H9 (cell line): ENCODE results near the gene CP. TPM values are rescaled to one million over a fixed set of nuclear protein-coding genes. Genes with fewer than 3 reads are reported as not detected.

Source experiments
- DNase-seq: peaks from one replicate; pipeline ENCODE4 v3.0.0-alpha.2; 2017
- H2AFZ ChIP-seq: one replicate; pipeline ENCODE4 v1.6.1; 2013; ENCODE audit warnings: mild to moderate bottlenecking, low read length, control low read depth, moderate library complexity
- H2AK5ac ChIP-seq: 2 replicates; pipeline ENCODE4 v1.6.1; 2013; ENCODE audit warnings: low read length, control low read depth, mixed read lengths; ENCODE audit not compliant: insufficient read length
- H2BK120ac ChIP-seq: one replicate; pipeline ENCODE4 v1.6.1; 2013; ENCODE audit warnings: low read depth, mild to moderate bottlenecking, low read length, control low read depth, inconsistent platforms; ENCODE audit not compliant: poor library complexity, severe bottlenecking
- H2BK12ac ChIP-seq: 2 replicates; pipeline ENCODE4 v1.6.1; 2013; ENCODE audit warnings: low read length, control low read depth, mixed read lengths, low read depth; ENCODE audit not compliant: insufficient read length
- H2BK15ac ChIP-seq: 2 replicates; pipeline ENCODE4 v1.6.1; 2013; ENCODE audit warnings: low read depth, low read length, control low read depth
- H2BK20ac ChIP-seq: one replicate; pipeline ENCODE4 v1.6.1; 2013; ENCODE audit warnings: low read depth, mild to moderate bottlenecking, low read length, control low read depth, inconsistent platforms; ENCODE audit not compliant: poor library complexity, severe bottlenecking
- H2BK5ac ChIP-seq: 2 replicates; pipeline ENCODE4 v1.6.1; 2013; ENCODE audit warnings: low read length, control low read depth, mixed read lengths; ENCODE audit not compliant: insufficient read length
- H3K14ac ChIP-seq: 2 replicates; pipeline ENCODE4 v1.6.1; 2013; ENCODE audit warnings: low read length, control low read depth; ENCODE audit not compliant: insufficient read depth
- H3K18ac ChIP-seq: 2 replicates; pipeline ENCODE4 v1.6.1; 2013; ENCODE audit warnings: low read depth, mild to moderate bottlenecking, mixed read lengths, low read length, control low read depth; ENCODE audit not compliant: insufficient read length
- H3K23ac ChIP-seq: 2 replicates; pipeline ENCODE4 v1.6.1; 2013; ENCODE audit warnings: low read length, control low read depth, mixed read lengths, low read depth; ENCODE audit not compliant: insufficient read length
- H3K23me2 ChIP-seq: 2 replicates; pipeline ENCODE4 v1.6.1; 2013; ENCODE audit warnings: low read depth, mild to moderate bottlenecking, mixed read lengths, low read length, control low read depth; ENCODE audit not compliant: insufficient read length, poor library complexity, severe bottlenecking
- H3K27ac ChIP-seq: 2 replicates; pipeline ENCODE4 v1.5.1; 2013; ENCODE audit warnings: low read length, control low read depth, mixed read lengths, low read depth; ENCODE audit not compliant: insufficient read length
- H3K27me3 ChIP-seq: 2 replicates; pipeline ENCODE4 v1.6.1; 2013; ENCODE audit warnings: low read length, control low read depth, inconsistent platforms; ENCODE audit not compliant: insufficient read depth
- H3K4ac ChIP-seq: 2 replicates; pipeline ENCODE4 v1.6.1; 2013; ENCODE audit warnings: low read depth, mild to moderate bottlenecking, control low read depth, inconsistent platforms, low read length, moderate library complexity
- H3K4me1 ChIP-seq: 2 replicates; pipeline ENCODE4 v1.6.1; 2013; ENCODE audit warnings: low read length, control low read depth, inconsistent platforms; ENCODE audit not compliant: insufficient read depth
- H3K4me2 ChIP-seq: 2 replicates; pipeline ENCODE4 v1.6.1; 2013; ENCODE audit warnings: low read length, control low read depth, mixed read lengths; ENCODE audit not compliant: insufficient read length, insufficient read depth
- H3K56ac ChIP-seq: 2 replicates; pipeline ENCODE4 v1.6.1; 2013; ENCODE audit warnings: low read depth, mild to moderate bottlenecking, mixed read lengths, low read length, control low read depth; ENCODE audit not compliant: insufficient read length
- H3K79me1 ChIP-seq: 2 replicates; pipeline ENCODE4 v1.6.1; 2013; ENCODE audit warnings: low read depth, mild to moderate bottlenecking, moderate library complexity, low read length, control low read depth, inconsistent platforms; ENCODE audit not compliant: insufficient read depth, poor library complexity, severe bottlenecking
- H3K79me2 ChIP-seq: 2 replicates; pipeline ENCODE4 v1.6.1; 2013; ENCODE audit warnings: low read length, control low read depth, inconsistent platforms; ENCODE audit not compliant: insufficient read depth
- H3K9ac ChIP-seq: 2 replicates; pipeline ENCODE4 v1.6.1; 2013; ENCODE audit warnings: low read length, control low read depth, mixed read lengths; ENCODE audit not compliant: insufficient read length; ENCODE audit errors: extremely low read depth
- H3K9me3 ChIP-seq: one replicate; pipeline ENCODE4 v1.6.1; 2013; ENCODE audit warnings: low read depth, low read length, inconsistent platforms; ENCODE audit not compliant: control insufficient read depth
- H3T11ph ChIP-seq: one replicate; pipeline ENCODE4 v1.6.1; 2013; ENCODE audit warnings: mild to moderate bottlenecking, low read length, control low read depth, inconsistent platforms
- H4K20me1 ChIP-seq: one replicate; pipeline ENCODE4 v1.6.1; 2013; ENCODE audit not compliant: control insufficient read depth, insufficient read length, insufficient read depth
- H4K5ac ChIP-seq: 2 replicates; pipeline ENCODE4 v1.6.1; 2013; ENCODE audit warnings: low read depth, mild to moderate bottlenecking, mixed read lengths, low read length, control low read depth; ENCODE audit not compliant: insufficient read length
- H4K8ac ChIP-seq: replicated peaks from 2 replicates; pipeline ENCODE4 v1.6.1; 2013; ENCODE audit warnings: low read length, control low read depth, mixed read lengths, low read depth; ENCODE audit not compliant: insufficient read length
- H4K91ac ChIP-seq: 2 replicates; pipeline ENCODE4 v1.6.1; 2013; ENCODE audit warnings: low read depth, mild to moderate bottlenecking, moderate library complexity, mixed read lengths, low read length, control low read depth; ENCODE audit not compliant: insufficient read length
- H3K27ac Mint-ChIP-seq, 3 experiments: 2 replicates in 2 of 3; 3 replicates in 1 of 3; pipeline ENCODE4 v1.8.0; 2020 to 2021; ENCODE audit warnings: mixed read lengths in 3 of 3, mild to moderate bottlenecking in 1 of 3, moderate library complexity in 1 of 3
- H3K27me3 Mint-ChIP-seq: 2 replicates; pipeline ENCODE4 v1.8.0; 2021; ENCODE audit warnings: low read depth, mild to moderate bottlenecking, moderate library complexity, mixed read lengths
- H3K36me3 Mint-ChIP-seq, 3 experiments: 2 replicates in 2 of 3; 3 replicates in 1 of 3; pipeline ENCODE4 v1.8.0; 2020 to 2021; ENCODE audit warnings: low read depth in 3 of 3, mixed read lengths in 3 of 3; ENCODE audit not compliant: insufficient read depth in 1 of 3
- H3K4me1 Mint-ChIP-seq, 2 experiments: 2 replicates each; pipeline ENCODE4 v1.8.0; 2020; ENCODE audit warnings: mixed read lengths in 2 of 2
- H3K4me3 Mint-ChIP-seq, 2 experiments: 2 replicates in 1 of 2; 3 replicates in 1 of 2; pipeline ENCODE4 v1.8.0; 2020 to 2021; ENCODE audit warnings: mild to moderate bottlenecking in 2 of 2, mixed read lengths in 2 of 2, moderate library complexity in 1 of 2
- H3K9me3 Mint-ChIP-seq, 2 experiments: 2 replicates in 1 of 2; 3 replicates in 1 of 2; pipeline ENCODE4 v1.8.0; 2020; ENCODE audit warnings: mild to moderate bottlenecking in 2 of 2, mixed read lengths in 2 of 2, moderate library complexity in 1 of 2
- WGBS: extraction: QIAGEN DNeasy Blood & Tissue Kit; methylation state at CpG from one replicate; pipeline ENCODE4 v1.1.7; 2013; ENCODE audit warnings: missing lambda C conversion rate, low lambda C conversion rate, mixed read lengths; ENCODE audit not compliant: insufficient read length; ENCODE audit errors: extremely low coverage; 5-methylcytosine and 5-hydroxymethylcytosine counted together
- total RNA-seq: library from RNA; stranded (reverse); gene quantifications from 2 replicates; pipeline ENCODE4 v1.2.1, GENCODE V29; 2021
- TF ChIP-seq, protein P1 (sequence below): fragments of 200-600 bp; sonication (generic); conservative IDR thresholded peaks from 3 replicates; pipeline ENCODE4 v1.8.0; 2021; ENCODE audit warnings: antibody characterized with exemption, mild to moderate bottlenecking

The CP gene
- total RNA-seq, 1 experiment from 2014 or later, result 1.1 TPM

DNA sequence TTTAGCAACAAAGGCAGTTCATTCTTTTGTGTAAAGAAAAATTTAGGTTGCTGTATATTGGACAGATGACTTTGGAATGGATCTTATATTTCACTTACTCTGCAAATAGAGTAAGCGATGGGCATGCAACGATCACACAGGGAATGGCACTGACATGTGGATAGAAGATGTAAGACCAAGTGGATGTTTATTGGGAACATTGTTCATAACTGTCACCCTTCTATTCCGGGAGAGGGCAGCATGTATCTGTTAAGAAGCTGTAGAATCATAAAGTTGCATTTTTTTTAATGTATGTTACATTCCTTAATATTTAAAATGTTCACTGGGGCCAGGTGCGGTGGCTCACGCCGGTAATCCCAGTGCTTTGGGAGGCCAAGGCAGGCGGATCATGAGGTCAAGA, 51.0 kb downstream of the CP start:
- H2BK120ac ChIP-seq, result no peak overlapping the region
- no peak overlapping the region for H3K4me3 Mint-ChIP-seq
- H3K4me1 Mint-ChIP-seq, result no peaks in the 10 kb centered on the region; a peak in 1 of 4 replicates
- H3K27me3 Mint-ChIP-seq, result no peaks in the 10 kb centered on the region
- no peaks in the 10 kb centered on the region for H3K23me2 ChIP-seq
- H3K27ac Mint-ChIP-seq, result no peak overlapping the region
- H3K27me3 ChIP-seq, result no peaks in the 10 kb centered on the region
- H3K18ac ChIP-seq, result no peak overlapping the region
- no peak overlapping the region for H2AFZ ChIP-seq
- no peaks in the 10 kb centered on the region for H3K9me3 Mint-ChIP-seq
- no peaks in the 10 kb centered on the region for H3K4me1 ChIP-seq
- no peak overlapping the region for H3K27ac ChIP-seq
- no peak for DNase-seq
- no peak overlapping the region for H2BK12ac ChIP-seq
- no peak overlapping the region for H2BK5ac ChIP-seq
- no peak overlapping the region for H3K56ac ChIP-seq
- H4K8ac ChIP-seq, result no peak overlapping the region
- no peaks in the 10 kb centered on the region for H3K79me1 ChIP-seq
- H3K4ac ChIP-seq, result no peak overlapping the region
- H3K23ac ChIP-seq, result no peak overlapping the region
- no peak overlapping the region for H3K14ac ChIP-seq
- H4K20me1 ChIP-seq, result no peaks in the 10 kb centered on the region
- no peak overlapping the region for H2BK15ac ChIP-seq
- H3K79me2 ChIP-seq, result no peaks in the 10 kb centered on the region
- H4K91ac ChIP-seq, result no peak overlapping the region
- no peak overlapping the region for H2BK20ac ChIP-seq
- H4K5ac ChIP-seq, result no peak overlapping the region
- TF ChIP-seq, protein P1, sequence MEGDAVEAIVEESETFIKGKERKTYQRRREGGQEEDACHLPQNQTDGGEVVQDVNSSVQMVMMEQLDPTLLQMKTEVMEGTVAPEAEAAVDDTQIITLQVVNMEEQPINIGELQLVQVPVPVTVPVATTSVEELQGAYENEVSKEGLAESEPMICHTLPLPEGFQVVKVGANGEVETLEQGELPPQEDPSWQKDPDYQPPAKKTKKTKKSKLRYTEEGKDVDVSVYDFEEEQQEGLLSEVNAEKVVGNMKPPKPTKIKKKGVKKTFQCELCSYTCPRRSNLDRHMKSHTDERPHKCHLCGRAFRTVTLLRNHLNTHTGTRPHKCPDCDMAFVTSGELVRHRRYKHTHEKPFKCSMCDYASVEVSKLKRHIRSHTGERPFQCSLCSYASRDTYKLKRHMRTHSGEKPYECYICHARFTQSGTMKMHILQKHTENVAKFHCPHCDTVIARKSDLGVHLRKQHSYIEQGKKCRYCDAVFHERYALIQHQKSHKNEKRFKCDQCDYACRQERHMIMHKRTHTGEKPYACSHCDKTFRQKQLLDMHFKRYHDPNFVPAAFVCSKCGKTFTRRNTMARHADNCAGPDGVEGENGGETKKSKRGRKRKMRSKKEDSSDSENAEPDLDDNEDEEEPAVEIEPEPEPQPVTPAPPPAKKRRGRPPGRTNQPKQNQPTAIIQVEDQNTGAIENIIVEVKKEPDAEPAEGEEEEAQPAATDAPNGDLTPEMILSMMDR, result no peak
- WGBS, result no CpG with 5 or more reads among the region's 7 CpGs
- H3K36me3 Mint-ChIP-seq, result peaks cover 58 to 90% (median 70%) of the 10 kb centered on the region in 3 experiments
- H3K9ac ChIP-seq, result no peak overlapping the region
- no peak overlapping the region for H2AK5ac ChIP-seq
- no peak overlapping the region for H3K4me2 ChIP-seq
- H3T11ph ChIP-seq, result no peak overlapping the region
- H3K9me3 ChIP-seq, result no peaks in the 10 kb centered on the region
